ENCODE results near the gene DUOXA2.

GRCh38 chr15:45107941-45108630 is 6.0 kb upstream of the DUOXA2 start:
- TF ChIP-seq, protein P1, sequence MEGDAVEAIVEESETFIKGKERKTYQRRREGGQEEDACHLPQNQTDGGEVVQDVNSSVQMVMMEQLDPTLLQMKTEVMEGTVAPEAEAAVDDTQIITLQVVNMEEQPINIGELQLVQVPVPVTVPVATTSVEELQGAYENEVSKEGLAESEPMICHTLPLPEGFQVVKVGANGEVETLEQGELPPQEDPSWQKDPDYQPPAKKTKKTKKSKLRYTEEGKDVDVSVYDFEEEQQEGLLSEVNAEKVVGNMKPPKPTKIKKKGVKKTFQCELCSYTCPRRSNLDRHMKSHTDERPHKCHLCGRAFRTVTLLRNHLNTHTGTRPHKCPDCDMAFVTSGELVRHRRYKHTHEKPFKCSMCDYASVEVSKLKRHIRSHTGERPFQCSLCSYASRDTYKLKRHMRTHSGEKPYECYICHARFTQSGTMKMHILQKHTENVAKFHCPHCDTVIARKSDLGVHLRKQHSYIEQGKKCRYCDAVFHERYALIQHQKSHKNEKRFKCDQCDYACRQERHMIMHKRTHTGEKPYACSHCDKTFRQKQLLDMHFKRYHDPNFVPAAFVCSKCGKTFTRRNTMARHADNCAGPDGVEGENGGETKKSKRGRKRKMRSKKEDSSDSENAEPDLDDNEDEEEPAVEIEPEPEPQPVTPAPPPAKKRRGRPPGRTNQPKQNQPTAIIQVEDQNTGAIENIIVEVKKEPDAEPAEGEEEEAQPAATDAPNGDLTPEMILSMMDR (optimal IDR thresholded peaks at IDR 0.05 in 1 of 3, IDR thresholded peaks at IDR 0.05 in 1 of 3, conservative IDR thresholded peaks at IDR 0.05 in 1 of 3; ENCODE audit: extremely low read depth in 1 of 3, insufficient read depth in 2 of 3, low read length in 3 of 3), result no peak
- TF ChIP-seq EZH2 (IDR thresholded peaks at IDR 0.05; ENCODE audit: low read length), result no peak

Data from keratinocyte (primary cell).